ENCODE data around the gene MAPKAP1.

GRCh38 chr9:125404733-125405132, 302.3 kb downstream of the MAPKAP1 start:
- no peak for TF ChIP-seq CTCF (CRISPR knock-in tag; IDR thresholded peaks at IDR 0.05)
- TF ChIP-seq ZNF18 (CRISPR knock-in tag; IDR thresholded peaks at IDR 0.05; ENCODE audit: insufficient replicate concordance): no peak
- no peak for TF ChIP-seq TCF7L2 (IDR thresholded peaks at IDR 0.05; ENCODE audit: low read depth, low read length)
- TF ChIP-seq ZNF274 (CRISPR knock-in tag; IDR thresholded peaks at IDR 0.05): no peak
- no peak for TF ChIP-seq ZNF792 (CRISPR knock-in tag; IDR thresholded peaks at IDR 0.05)
- no peak for TF ChIP-seq SIN3A (IDR thresholded peaks at IDR 0.05; ENCODE audit: borderline replicate concordance, low read depth, low read length)
- TF ChIP-seq MXD4 (CRISPR knock-in tag; IDR thresholded peaks at IDR 0.05): no peak

Measured in HepG2 (cell line).